NCI-H2029 treated with DMSO at 0.1 percent for 48 hours (cell line): Measurements from ENCODE around the gene SPEF1.

Experiments used
- DNase-seq: peaks from one replicate; lab custom pipeline; 2025; lab: John Stamatoyannopoulos, UW

Gene SPEF1

GRCh38 chr20:3765171-3765882 lies 15.9 kb downstream of the SPEF1 start:
- DNase-seq = no peak

- no peak for DNase-seq
Observed at GRCh38 chr20:3764659-3765058, 16.6 kb downstream of the SPEF1 start.

- DNase-seq = no peak
Observed at GRCh38 chr20:3763671-3764601, 17.3 kb downstream of the SPEF1 start.

- DNase-seq = no peak
Observed at GRCh38 chr20:3760655-3761348, 20.4 kb downstream of the SPEF1 start.

GRCh38 chr20:3759884-3760283 lies 21.4 kb downstream of the SPEF1 start:
- DNase-seq = no peak

- no peak for DNase-seq
Observed at GRCh38 chr20:3759316-3759823, 21.9 kb downstream of the SPEF1 start.

- no peak for DNase-seq
Observed at GRCh38 chr20:3758566-3758965, 22.7 kb downstream of the SPEF1 start.

- DNase-seq = no peak
Observed at GRCh38 chr20:3757268-3757667, 24.0 kb downstream of the SPEF1 start.

GRCh38 chr20:3755814-3756480 lies 25.3 kb downstream of the SPEF1 start:
- DNase-seq = no peak

GRCh38 chr20:3755269-3755668 lies 26.0 kb downstream of the SPEF1 start:
- no peak for DNase-seq

GRCh38 chr20:3754276-3754630 lies 27.0 kb downstream of the SPEF1 start:
- no peak for DNase-seq

- no peak for DNase-seq
Observed at GRCh38 chr20:3753501-3754275, 27.6 kb downstream of the SPEF1 start.

- peak; percentile 44 for DNase-seq
Observed at GRCh38 chr20:3753098-3753497, 28.1 kb downstream of the SPEF1 start.

- DNase-seq = no peak
Observed at GRCh38 chr20:3752386-3752759, 28.9 kb downstream of the SPEF1 start.

- peak; percentile 26 for DNase-seq
Observed at GRCh38 chr20:3751675-3752385, 29.4 kb downstream of the SPEF1 start.

GRCh38 chr20:3751305-3751674 lies 30.0 kb downstream of the SPEF1 start:
- no peak for DNase-seq

GRCh38 chr20:3749689-3750531 lies 31.3 kb downstream of the SPEF1 start:
- no peak for DNase-seq

GRCh38 chr20:3749087-3749688 lies 32.1 kb downstream of the SPEF1 start:
- no peak for DNase-seq

- no peak for DNase-seq
Observed at GRCh38 chr20:3748073-3748472, 33.2 kb downstream of the SPEF1 start.
